CD4-positive, alpha-beta T cell treated with Interleukin-17A for 1 hour (primary cell): ENCODE results near the gene ADGRV1.
"Not testable (repeated sequence)": the region's sequence is repeated elsewhere in the genome, so short reads cannot be mapped to it uniquely, and the experiment has no call there.

Source experiments
- DNase-seq: peaks from one replicate; pipeline ENCODE4 v3.0.0-alpha.2; 2020

Gene ADGRV1

DNA sequence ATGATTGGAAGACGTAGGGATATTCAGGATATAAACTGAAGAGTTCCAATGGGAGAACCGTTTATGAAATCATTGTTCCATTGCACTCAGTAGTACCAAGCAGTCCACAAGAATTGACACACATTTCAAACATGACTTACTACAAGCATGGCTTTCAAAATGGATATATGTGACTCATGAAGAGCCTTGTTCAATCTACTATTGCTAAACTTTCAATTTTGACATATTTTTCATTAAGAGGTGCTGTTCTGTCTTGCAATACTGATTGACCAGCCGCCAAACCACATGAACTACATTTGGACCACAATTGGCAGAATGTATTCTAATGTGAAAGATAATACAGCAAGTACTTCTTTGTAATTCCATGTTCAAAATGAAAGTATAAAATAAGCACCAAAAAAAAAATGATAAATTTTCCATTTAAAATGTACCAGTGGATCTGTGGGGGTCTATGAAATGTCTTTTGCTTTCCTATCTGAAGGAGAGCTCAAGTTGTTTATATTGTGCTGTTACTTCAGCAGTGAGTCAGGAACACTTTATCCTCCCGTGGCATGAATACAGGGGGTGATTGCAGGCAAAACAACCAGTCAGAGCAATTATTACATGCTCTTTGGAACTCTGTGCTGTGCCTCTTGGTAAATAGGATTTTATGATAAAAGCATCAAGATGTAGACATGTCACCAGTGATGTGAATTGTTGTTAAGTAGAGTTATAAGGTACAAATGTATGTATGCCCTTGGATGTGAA is 458.5 kb downstream of the ADGRV1 start:
- no peak for DNase-seq

DNA sequence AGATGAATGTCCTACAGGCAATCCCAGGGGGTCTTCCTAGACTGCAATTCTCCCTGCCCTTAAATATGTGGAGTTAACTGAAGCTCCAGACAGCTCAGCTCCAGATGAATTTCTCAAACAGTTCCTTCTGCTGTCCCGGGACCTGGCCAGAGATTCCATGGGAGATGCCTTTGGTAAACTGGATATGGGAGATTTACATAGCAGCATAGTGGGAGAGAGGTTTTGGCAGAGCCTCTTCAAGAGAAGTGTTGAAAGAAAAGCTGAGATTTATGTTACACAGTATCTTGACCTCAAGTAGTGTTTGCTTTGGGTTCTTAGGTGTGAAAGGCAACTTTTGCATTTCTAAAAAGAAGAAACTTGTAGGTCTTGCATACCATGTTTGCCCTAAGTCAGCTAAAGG is 459.6 kb downstream of the ADGRV1 start:
- DNase-seq = no peak

DNA sequence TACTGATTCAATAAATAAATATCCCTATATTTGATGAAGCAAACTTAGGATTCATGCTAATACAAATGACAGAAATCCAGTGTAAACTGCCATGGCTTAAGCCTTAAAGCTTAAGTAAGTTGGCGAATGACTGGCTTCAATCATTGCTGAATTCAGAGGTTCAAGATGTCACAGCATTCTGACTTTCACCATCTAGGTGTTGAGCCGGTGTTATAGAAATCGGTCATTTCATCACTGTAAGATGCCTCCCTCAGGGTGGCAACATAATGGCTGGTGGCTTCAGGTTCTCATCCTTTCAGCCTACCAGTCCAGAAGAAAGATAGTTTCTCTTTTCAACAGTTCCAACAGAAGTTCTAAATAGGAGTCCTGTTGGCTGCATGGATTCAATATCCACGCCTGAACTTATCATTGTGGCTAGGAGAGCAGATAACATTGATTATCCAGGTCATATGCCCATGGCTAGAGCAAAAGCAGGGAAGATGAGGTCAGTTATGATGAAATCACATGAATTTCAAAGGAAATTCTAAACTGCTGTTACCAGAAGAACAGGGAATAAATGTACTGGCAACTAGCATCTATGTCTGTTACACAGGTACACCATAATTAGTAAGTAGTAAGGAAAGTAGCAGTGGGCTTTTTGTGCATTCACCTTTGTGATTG is 460.2 kb downstream of the ADGRV1 start:
- no peak for DNase-seq

DNA sequence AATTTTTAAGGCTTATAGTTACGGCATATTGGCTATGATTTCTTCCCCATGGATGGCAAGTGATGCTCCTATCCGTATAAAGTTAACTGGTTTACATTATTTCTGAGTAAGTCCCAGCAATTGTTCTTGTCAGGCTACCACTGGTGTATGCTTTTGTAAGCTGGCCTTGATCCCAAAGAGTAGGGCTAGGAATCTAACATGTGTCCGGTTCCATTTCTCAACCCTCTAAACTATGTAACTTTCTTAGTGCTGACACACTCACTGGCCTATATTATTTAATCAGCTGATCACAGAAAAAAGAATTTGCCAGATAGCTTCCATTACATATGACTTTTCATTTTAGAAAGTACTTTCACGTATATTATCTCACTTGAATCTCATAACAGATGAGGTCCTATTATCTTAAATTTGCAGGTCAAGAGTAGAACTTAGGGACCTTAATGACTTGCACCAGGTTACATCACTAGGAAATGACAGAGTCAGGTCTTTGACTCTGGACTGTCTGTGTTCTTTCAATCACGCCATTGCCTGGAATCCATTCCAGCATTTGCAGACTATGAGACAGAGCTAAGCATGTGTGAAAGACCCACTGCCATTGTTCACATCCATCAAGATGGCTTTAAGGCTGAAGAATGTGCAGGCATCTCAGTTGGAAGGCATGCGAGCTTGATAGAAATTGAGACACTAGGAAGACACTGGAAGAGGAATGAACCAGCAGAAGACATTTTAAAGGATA is 461.6 kb downstream of the ADGRV1 start:
- DNase-seq = no peak

DNA sequence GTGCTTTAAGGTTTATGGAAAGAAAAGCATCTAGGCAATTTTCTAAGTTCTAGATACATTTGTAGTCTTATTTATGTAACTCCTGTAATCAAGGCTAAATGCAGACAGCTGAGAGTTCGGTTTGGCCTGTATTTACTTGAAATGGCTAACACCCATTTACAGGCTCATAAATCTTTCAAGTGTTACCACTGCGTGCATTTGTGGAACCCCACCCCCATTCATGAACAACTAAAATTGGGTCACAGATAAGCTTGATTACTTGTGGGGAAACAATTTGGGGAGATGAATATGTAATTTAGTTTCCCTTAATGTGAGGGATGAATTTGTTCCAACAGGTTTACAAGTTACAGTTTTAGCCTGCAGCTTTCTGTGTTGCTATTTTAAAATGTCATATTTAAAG is 463.9 kb downstream of the ADGRV1 start:
- DNase-seq = no peak

DNA sequence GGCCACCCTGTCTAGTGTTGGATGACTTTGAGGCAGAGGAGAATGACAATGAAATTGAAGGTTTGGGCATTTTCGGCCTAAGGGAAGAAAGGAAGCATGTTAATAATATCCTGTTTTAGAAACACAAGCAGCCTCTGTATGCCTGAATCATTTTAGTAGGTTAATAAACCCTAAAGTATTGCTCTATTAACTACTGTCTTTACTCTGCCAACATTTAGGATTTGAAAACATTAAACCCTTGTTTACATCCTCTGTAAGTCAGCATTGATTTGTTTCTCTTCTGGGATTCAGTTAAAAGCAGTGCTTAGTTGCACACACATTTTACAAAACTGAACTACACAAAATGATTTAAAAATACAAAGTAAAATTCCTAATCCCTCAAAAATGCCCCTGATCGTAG is 465.6 kb downstream of the ADGRV1 start:
- no peak for DNase-seq

DNA sequence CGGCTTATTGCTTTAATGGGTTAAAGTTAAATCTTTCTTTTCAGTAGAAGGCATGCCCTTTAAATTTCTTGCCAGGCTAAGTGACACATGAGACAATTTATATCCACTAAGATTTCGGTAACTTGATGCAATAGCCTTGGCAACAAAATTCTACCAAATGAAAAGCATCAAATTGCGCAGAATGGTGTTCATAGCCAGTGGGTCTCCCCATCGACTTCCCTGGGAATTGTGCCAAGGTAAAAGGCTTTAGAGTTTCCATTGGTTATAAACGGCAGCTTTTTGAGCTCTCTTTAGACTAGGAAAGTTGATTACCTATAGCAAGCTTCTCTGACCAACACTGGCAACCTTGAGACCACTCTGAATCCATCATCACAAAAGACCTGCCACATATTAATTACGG is 466.1 kb downstream of the ADGRV1 start:
- no peak for DNase-seq

DNA sequence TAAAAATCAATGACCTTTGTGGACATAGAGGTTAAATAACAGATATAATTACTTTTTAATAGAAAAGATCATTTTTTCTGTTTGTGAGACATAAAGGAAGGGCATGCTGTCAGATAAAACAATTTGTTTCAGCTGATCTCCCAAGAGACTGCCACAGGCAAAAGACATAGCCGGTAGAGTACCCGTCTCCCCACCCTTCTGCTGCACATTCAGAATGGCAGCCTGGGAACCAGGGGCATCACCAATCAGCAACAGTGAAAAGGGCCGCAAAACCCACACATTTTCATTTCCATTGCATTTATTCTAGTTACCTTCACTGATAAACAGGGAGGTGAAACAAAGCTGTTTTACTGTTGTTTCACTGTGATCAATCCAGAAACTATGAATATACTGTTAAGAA is 466.9 kb downstream of the ADGRV1 start:
- no peak for DNase-seq

DNA sequence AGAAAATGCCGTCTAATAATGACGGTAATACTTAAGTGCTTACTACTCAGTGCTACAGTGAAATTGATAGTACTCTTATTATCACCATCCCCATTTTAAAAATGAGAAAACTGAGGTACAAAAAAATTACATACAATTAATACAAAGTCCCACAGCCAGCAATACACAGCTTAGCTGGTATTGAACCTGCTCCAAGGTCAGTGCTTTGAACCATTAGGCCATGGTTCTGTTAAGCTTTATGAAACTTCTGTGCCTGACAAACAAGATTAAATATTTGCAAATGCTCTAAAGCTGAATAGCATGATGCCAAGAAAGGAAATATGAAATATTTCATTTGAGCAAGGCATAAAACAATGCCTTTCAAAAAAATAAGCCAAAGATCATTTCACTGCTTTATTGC is 467.4 kb downstream of the ADGRV1 start:
- no peak for DNase-seq

DNA sequence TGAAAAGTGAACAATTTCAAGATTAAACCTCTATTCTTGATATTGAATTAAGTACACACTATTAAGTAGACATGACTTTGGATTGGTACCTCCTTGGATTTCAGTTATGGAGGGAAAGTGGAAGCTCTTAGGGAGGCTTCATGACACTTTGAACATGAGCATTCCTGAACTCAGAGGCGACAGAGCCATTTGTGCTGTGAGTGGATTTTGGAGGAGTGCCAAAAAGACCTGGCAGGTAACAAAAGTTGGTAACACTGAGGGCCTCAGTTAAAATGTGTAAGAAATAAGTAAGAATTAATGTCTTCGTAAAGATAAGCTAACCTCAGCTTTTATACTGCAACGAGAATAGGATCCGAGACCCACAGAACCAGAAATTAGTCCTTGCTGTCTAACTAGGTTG is 467.9 kb downstream of the ADGRV1 start:
- no peak for DNase-seq

DNA sequence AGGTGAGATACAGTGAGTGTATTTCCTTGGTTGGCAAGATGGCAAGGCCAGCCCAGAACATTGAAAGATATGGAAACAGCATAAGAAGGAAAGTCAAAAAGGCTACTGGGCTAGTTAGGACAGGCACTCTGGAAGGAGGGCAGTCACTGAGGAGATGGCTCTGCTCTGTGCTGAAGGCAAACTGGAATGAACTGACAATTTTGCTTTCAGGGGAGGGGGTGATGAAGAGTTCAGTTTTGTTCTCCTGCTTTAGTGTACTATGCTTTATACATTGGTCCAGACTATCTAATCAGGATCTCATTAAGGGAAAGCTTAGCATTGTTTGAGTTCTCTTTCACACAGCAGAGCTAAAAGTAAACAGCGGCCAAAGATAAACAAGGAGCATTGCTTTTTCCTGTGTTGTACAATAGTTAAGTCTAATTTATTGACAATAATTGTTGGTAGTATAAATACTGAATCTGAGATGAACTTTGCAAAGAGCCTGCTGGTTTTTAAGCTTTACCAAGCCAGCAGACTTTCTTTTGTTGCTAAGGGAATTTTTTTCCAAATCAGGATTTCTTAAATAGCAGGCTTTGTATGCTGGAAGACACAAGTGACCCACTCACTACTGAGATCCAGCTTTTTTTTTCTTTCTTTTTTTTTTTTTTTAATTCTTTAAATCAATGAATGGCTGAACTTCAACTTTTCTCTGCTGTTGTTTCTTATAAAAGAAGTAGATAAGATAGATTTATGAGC is 469.0 kb downstream of the ADGRV1 start:
- no peak for DNase-seq

DNA sequence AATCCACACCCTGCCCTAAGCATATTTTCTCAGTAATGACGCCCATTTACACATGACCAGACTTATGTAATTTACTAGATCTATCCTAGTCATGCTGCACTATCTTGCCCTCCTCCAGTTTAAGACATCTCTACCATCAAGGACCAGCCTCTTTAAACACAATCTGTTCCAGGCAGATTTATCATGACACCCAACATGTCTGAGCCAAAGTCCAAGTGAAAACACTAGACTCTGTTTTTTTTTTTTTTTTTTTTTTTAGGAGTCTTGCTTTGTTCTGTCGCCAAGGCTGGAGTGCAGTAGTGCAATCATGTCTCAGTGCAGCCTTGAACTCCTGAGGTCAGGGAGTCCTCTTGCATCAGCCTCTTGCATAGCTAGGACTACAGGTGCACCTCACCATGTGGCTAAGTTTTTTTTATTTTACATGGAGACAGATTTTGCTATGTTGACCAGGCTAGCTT is 469.9 kb downstream of the ADGRV1 start:
- DNase-seq = no peak

DNA sequence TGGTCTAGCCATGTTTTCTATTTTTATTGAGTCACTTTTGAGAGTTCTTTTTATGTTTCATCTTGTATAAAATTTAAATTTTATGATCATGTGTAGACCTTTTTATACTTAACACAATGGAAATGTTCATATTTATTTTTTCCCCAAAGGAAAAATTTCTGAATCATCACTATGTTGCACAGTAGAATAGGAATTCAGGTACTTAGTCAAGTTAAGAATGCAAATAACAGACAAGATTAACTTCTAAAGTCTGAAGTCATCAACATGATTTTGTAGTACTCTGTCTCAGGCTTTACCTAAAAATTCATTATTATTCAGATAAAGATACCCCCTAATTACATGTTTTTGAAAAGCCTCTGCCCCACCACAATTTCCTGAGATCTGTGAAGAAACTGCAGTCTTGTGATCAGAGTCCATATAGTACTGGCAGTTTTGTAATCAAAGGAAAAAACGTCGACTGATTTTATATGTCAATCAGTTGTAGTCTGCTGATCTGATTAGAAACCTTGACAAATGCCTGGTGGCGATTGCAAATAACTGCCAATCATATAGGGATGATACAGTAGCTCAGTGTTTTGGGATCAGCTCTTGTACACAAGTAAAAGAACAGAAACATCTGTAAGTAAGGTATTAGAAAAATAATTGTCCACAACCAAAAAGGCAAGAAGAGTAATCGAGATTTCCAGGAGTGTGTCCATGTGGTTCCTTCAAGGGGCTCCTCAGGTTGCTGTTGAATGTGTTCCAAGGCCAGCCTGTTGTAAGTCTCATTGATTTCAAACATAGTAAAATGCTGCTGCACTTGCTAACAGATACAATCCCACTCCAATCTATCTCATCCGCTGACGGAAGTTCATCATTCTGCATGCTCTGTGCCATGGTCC is 472.2 kb downstream of the ADGRV1 start:
- DNase-seq = no peak

DNA sequence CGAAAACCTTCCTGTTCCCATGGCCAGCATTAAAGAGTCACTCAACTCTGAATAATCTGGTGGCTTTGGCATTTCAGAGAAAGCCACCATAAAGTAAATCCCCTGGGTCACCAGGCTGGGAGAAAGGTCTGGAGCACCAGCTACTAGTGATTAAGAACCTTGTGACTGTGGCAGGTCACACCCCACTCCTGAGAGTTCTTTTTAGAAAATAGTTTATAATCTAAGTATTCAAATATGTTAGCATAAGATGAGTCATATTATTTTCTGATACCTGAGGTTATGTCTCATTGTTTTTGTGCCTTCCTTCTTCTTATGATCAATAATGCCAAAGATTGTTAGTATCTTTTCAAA is 472.8 kb downstream of the ADGRV1 start:
- DNase-seq = no peak

DNA sequence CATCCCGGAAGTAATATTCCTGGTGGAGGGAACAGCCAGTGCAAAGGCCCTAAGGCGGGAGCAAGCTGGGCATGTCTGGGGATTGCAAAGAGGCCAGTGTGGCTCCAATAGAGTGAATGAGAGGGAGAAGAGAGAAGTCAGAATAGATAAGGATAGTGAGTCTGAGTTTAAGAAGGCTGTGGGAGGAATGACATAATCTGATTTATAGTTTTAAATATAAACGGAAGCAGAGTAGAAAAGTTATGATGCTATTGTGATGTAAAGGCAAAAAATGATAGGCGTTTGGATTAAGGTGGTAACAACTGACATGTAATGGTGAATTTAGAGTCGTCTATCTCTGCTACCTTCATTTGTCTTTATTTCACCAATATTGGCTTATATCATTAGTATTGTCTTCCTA is 473.5 kb downstream of the ADGRV1 start:
- no peak for DNase-seq

DNA sequence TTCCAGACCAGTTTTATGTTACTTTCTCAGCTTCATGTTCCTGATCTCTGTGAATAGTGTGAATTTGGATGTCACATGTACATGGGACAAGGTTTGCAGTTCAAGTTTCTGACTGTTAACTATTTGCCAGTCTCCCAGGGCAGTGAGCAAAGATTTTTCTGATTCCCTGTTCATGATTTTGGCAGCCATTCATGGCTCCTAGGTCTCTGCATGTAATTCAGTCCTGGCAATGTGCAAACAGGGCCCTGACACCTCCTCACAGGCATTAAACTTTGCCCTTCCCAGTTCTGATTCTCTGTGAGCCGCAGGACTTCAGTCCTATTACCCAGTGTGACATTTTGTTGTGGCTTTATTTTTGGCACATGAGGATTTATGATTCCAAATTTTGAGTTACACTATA is 474.8 kb downstream of the ADGRV1 start:
- DNase-seq = no peak

DNA sequence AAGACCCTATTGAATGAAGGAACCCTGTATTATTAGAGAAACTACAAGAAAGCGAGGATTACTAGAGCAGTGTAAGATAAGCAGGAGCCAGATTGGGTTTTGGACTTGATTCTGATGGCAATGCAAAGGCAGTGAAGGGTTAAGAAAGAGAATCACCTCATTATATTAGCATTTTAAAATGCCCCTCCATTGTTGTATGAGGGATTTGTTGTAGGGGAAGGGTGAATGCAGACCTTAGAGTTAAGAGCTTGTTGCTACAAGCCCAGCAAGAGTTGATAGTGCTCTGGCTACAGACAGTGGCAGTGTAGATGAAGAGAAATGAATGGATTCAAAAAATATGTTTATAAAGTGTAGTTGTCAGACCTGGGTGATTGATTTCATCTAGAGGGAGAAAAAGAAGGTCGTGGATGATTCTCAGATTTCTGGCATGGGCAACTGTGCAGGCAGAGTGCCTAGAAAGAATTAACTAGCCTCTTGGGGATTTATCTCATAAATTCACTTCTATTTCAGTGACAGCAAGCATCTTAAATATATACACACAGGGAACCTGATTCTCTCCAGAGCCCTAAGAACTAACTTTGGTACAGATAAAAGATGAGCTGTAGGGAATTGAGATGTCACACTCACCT is 479.7 kb downstream of the ADGRV1 start:
- DNase-seq = no peak

DNA sequence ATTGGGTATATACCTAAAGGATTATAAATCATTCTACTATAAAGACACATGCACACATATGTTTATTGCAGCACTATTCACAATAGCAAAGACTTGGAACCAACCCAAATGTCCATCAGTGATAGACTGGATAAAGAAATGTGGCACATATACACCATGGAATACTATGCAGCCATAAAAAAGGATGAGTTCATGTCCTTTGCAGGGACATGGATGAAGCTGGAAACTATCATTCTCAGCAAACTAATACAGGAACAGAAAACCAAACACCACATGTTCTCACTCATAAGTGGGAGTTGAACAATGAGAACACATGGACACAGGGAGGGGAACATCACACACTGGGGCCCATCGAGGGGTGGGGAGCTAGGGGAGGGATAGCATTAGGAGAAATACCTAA is 482.5 kb downstream of the ADGRV1 start:
- DNase-seq = not testable (repeated sequence)

DNA sequence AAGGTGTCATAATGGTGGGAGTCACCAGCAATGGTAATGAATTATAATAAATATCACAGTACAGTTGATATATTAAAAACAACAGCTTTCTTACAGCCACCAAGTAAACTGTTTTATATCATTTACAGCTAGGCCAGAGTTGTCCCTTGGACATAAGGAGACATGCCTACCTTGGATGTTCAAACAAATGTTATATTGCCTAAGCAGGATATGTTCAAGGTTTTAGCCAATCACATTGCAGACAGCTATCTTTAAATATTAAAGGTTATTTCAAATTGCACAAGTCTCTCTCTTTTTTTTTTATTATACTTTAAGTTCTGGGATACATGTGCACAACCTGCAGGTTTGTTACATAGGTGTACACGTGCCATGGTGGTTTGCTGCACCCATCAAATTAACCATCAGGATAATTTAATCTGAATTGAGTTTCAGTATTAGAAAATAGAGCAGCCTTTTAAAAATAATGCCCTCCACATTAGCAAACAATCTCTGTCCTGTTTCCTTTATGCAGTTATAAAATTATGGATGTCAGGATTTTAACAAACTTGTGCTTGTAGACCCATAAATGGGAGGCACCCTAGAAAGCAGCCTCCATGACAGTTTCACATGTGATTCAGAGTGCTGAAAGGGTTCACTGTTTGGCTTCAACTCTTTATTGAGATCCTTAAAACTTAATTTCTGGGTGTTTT is 483.8 kb downstream of the ADGRV1 start:
- no peak for DNase-seq

DNA sequence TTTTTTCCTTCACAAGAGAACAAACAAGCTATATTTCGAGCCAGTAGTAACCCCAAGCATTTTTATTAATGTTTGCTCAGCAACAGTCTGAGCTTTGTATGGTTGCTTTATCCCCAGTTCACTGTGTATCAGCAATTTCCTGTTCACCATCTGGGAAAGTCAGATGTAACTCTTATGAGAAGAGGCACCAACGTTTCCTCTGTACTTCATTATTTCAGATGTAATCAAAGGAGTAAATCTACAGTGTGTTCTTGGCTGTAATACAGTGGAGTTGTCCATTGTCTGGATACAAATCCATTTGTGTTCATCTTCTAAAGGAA is 484.3 kb downstream of the ADGRV1 start:
- DNase-seq = no peak

DNA sequence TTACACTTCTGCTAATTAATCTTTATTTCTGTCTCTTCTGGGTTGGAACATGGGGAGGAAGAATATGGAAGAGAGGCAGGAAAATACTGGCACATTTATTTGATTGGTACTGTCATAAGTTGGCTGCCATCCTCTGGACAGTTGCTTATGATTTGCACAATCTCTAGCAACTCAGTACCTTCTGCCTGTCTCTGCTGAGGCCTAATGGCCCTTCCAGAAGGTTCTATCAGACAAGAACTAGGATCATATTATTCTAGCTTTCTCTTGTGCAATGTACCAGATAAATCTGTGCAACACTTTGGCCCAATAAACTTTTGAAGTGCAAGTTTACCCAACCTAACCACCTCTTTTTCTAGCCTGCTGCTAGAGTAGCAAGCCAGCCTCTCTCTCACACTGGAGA is 489.5 kb downstream of the ADGRV1 start:
- DNase-seq = no peak

DNA sequence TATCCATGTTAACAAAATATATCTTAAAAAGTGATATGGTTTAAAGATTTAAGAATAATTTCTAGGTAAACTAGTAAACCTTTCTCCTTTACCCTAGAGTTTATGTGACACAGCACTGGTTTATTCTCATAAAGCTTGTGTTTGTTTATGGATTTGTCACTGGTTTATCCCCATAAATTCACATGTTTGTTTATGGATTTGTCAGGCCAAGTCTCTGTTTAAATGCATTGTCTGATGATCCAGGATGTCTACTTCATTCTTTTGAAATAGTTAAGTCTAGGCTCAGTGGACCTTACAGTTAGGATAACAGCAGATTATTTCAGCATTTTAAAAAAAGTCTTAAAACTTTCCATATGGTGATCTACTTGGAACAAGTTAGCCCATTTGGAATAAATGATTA is 490.5 kb downstream of the ADGRV1 start:
- DNase-seq = no peak
